Measurements from ENCODE around the gene TMEM109. TPM values are rescaled to one million over a fixed set of nuclear protein-coding genes. Genes with fewer than 3 reads are reported as not detected.

Gene TMEM109
- polyA plus RNA-seq, 1 donor from 2014 or later, result 1.8 TPM

- H4K20me1 ChIP-seq (ENCODE audit: insufficient read depth), result no peaks in the 10 kb centered on the region
- H3K79me2 ChIP-seq (replicated peaks; ENCODE audit: insufficient read depth, low read length), result no peaks in the 10 kb centered on the region
- no peaks in the 10 kb centered on the region for H3F3A ChIP-seq (ENCODE audit: insufficient read depth, low read length, poor library complexity, severe bottlenecking)
- no peak overlapping the region for H2AFZ ChIP-seq (ENCODE audit: low read depth, low read length)
- H3K9me2 ChIP-seq (ENCODE audit: insufficient read depth, low read length), result no peaks in the 10 kb centered on the region
- no peak overlapping the region for H3K4me2 ChIP-seq (ENCODE audit: low read length)
- no peak overlapping the region for H3K9ac ChIP-seq (ENCODE audit: low read length)
- no peaks in the 10 kb centered on the region for H3K27me3 ChIP-seq (ENCODE audit: insufficient read depth, low read depth, low read length)
- H3K27ac ChIP-seq (ENCODE audit: low read length), result no peak overlapping the region
- no peak overlapping the region for H3K4me3 ChIP-seq (ENCODE audit: low read length)
- H3K9me3 ChIP-seq (ENCODE audit: low read length), result no peaks in the 10 kb centered on the region
- TF ChIP-seq SMC3 (conservative IDR thresholded peaks at IDR 0.05; ENCODE audit: poor library complexity) (no peak), REST (IDR thresholded peaks at IDR 0.05; ENCODE audit: borderline replicate concordance) (no peak), CTCF (IDR thresholded peaks at IDR 0.05; ENCODE audit: poor library complexity, severe bottlenecking) (no peak), POLR2AphosphoS5 (IDR thresholded peaks at IDR 0.05) (no peak), RAD21 (conservative IDR thresholded peaks at IDR 0.05) (no peak), EP300 (conservative IDR thresholded peaks at IDR 0.05; ENCODE audit: poor library complexity, severe bottlenecking) (no peak), TAF1 (IDR thresholded peaks at IDR 0.05; ENCODE audit: low read depth) (no peak), EZH2 (IDR thresholded peaks at IDR 0.05; ENCODE audit: borderline replicate concordance, insufficient read depth, low read length, poor library complexity, severe bottlenecking) (no peak), MXI1 (conservative IDR thresholded peaks at IDR 0.05; ENCODE audit: poor library complexity, severe bottlenecking) (no peak)
- no peaks in the 10 kb centered on the region for H3K36me3 ChIP-seq (ENCODE audit: insufficient read depth, low read length)
These were observed 52.9 kb downstream of the TMEM109 start for GRCh38 chr11:60966890-60967289.

- Histone ChIP-seq H3K36me3 (ENCODE audit: insufficient read depth, low read length) (no peaks in the 10 kb centered on the region), H3K4me3 (ENCODE audit: low read length) (no peak overlapping the region), H3K9ac (ENCODE audit: low read length) (no peak overlapping the region), H3K27ac (ENCODE audit: low read length) (no peak overlapping the region), H3K9me2 (ENCODE audit: insufficient read depth, low read length) (no peaks in the 10 kb centered on the region), H3F3A (ENCODE audit: insufficient read depth, low read length, poor library complexity, severe bottlenecking) (no peaks in the 10 kb centered on the region), H3K79me2 (replicated peaks; ENCODE audit: insufficient read depth, low read length) (no peaks in the 10 kb centered on the region), H3K9me3 (ENCODE audit: low read length) (no peaks in the 10 kb centered on the region), H3K4me2 (ENCODE audit: low read length) (no peak overlapping the region), H4K20me1 (ENCODE audit: insufficient read depth) (no peaks in the 10 kb centered on the region), H2AFZ (ENCODE audit: low read depth, low read length) (no peak overlapping the region), H3K27me3 (ENCODE audit: insufficient read depth, low read depth, low read length) (no peaks in the 10 kb centered on the region)
- TF ChIP-seq RAD21 (conservative IDR thresholded peaks at IDR 0.05) (no peak), MXI1 (conservative IDR thresholded peaks at IDR 0.05; ENCODE audit: poor library complexity, severe bottlenecking) (no peak), TAF1 (IDR thresholded peaks at IDR 0.05; ENCODE audit: low read depth) (no peak), SMC3 (conservative IDR thresholded peaks at IDR 0.05; ENCODE audit: poor library complexity) (no peak), POLR2AphosphoS5 (IDR thresholded peaks at IDR 0.05) (no peak), REST (IDR thresholded peaks at IDR 0.05; ENCODE audit: borderline replicate concordance) (no peak), EZH2 (IDR thresholded peaks at IDR 0.05; ENCODE audit: borderline replicate concordance, insufficient read depth, low read length, poor library complexity, severe bottlenecking) (no peak), CTCF (IDR thresholded peaks at IDR 0.05; ENCODE audit: poor library complexity, severe bottlenecking) (no peak), EP300 (conservative IDR thresholded peaks at IDR 0.05; ENCODE audit: poor library complexity, severe bottlenecking) (no peak)
These were observed 54.3 kb downstream of the TMEM109 start for GRCh38 chr11:60968223-60968622.

All from neural cell (in vitro differentiated cells).